ENCODE measurements around the gene GARNL3.
A peak's percentile ranks its signal among the peaks of the same experiment; 100 is the strongest.

GARNL3 gene

DNA sequence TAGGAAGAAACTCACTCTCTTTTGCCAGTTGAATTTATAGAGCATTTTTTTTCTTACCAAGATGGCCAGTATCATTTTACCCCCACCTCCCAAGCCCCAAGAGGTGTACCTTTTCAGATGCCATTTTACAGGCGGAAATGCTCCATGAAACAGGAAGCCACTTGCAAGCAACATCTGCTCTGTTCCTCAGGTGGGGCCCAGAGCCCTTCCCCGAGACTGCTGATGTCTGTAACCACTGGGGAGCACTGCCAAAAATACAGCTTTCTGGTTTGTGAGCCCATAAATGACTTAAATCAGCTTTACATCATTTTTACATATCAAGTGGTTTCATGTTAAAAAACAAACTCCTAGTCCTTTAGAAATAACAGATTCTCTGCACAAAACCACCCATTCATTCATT is 42.9 kb upstream of the GARNL3 start:
- ChIA-PET CTCF (interaction anchor here (1.3 kb wide), 1 partner anchor 9 kb away, joined by 5 read pairs; no protein-coding TSS in a partner anchor), POLR2A (no interaction called here)
- TF ChIP-seq, protein P1, sequence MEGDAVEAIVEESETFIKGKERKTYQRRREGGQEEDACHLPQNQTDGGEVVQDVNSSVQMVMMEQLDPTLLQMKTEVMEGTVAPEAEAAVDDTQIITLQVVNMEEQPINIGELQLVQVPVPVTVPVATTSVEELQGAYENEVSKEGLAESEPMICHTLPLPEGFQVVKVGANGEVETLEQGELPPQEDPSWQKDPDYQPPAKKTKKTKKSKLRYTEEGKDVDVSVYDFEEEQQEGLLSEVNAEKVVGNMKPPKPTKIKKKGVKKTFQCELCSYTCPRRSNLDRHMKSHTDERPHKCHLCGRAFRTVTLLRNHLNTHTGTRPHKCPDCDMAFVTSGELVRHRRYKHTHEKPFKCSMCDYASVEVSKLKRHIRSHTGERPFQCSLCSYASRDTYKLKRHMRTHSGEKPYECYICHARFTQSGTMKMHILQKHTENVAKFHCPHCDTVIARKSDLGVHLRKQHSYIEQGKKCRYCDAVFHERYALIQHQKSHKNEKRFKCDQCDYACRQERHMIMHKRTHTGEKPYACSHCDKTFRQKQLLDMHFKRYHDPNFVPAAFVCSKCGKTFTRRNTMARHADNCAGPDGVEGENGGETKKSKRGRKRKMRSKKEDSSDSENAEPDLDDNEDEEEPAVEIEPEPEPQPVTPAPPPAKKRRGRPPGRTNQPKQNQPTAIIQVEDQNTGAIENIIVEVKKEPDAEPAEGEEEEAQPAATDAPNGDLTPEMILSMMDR (IDR thresholded peaks at IDR 0.05; ENCODE audit: control extremely low read depth, extremely low read depth, low read depth, missing control alignments): no peak

GRCh38 chr9:127222388-127223095 is 42.0 kb upstream of the GARNL3 start:
- TF ChIP-seq, protein P1 (IDR thresholded peaks at IDR 0.05; ENCODE audit: control extremely low read depth, extremely low read depth, low read depth, missing control alignments): no peak
- DNase-seq (ENCODE audit: extremely low spot score): no peak
- ChIA-PET CTCF (no interaction called here), POLR2A (no interaction called here)

More for the DNA sequence above, 42.9 kb upstream of the GARNL3 start:
- no peak for DNase-seq (ENCODE audit: extremely low spot score)

- CTCF ChIA-PET: interaction anchor here (1.6 to 1.7 kb wide), 2 partner anchors 8 to 45 kb away, joined by 3 to 13 read pairs; no protein-coding TSS in a partner anchor
- POLR2A ChIA-PET: no interaction called here
- TF ChIP-seq, protein P1 (IDR thresholded peaks at IDR 0.05; ENCODE audit: control extremely low read depth, extremely low read depth, low read depth, missing control alignments): no peak
- DNase-seq (ENCODE audit: extremely low spot score): no peak
These were observed 41.3 kb upstream of the GARNL3 start for GRCh38 chr9:127223266-127223665.

- DNase-seq (ENCODE audit: extremely low spot score): peak; percentile 21
- CTCF ChIA-PET: interaction anchor here (1.4 to 1.7 kb wide), 4 partner anchors 9 to 44 kb away, joined by 3 to 13 read pairs (median 4); no protein-coding TSS in a partner anchor
- POLR2A ChIA-PET: no interaction called here
These were observed 40.8 kb upstream of the GARNL3 start for GRCh38 chr9:127223810-127224177.

GRCh38 chr9:127224178-127224882 is 40.2 kb upstream of the GARNL3 start:
- ChIA-PET CTCF (interaction anchor here (1.0 to 2.2 kb wide), 6 partner anchors 9 to 175 kb away, joined by 3 to 13 read pairs (median 4); partner anchors contain the start of gene SLC2A8), POLR2A (interaction anchor here (0.6 to 1.3 kb wide), 3 partner anchors 172 to 1666 kb away, joined by 3 to 5 read pairs (median 4); partner anchors contain the start of gene SLC2A8)
- TF ChIP-seq, protein P1 (IDR thresholded peaks at IDR 0.05; ENCODE audit: control extremely low read depth, extremely low read depth, low read depth, missing control alignments): no peak
- DNase-seq (ENCODE audit: extremely low spot score): peak; percentile 96

More at GRCh38 chr9:127223810-127224177, 40.8 kb upstream of the GARNL3 start:
- TF ChIP-seq, protein P1 (IDR thresholded peaks at IDR 0.05; ENCODE audit: control extremely low read depth, extremely low read depth, low read depth, missing control alignments): no peak

Measured in GM10248 (cell line).